Measurements from ENCODE around the gene RXFP1.

The RXFP1 gene

GRCh38 chr4:158521484-158522088 lies at the start of gene RXFP1:
TSS of gene RXFP1 (plus strand) at chr4:158521882. CDS start at chr4:158521977, 95 bp downstream.
- no peak within 1 kb of the TSS for H3K27ac Mint-ChIP-seq
- no peaks in the 10 kb centered on the region for H3K9me3 Mint-ChIP-seq

GRCh38 chr4:158481811-158482210 lies 39.9 kb upstream of the RXFP1 start:
- Mint-ChIP-seq H3K4me3 (no peak overlapping the region), H3K9me3 (no peaks in the 10 kb centered on the region), H3K27ac (no peak overlapping the region), H3K27me3 (ENCODE audit: low read depth) (no peaks in the 10 kb centered on the region), H3K36me3 (ENCODE audit: low read depth) (no peaks in the 10 kb centered on the region), H3K4me1 (ENCODE audit: low read depth) (no peaks in the 10 kb centered on the region)
- no peak for DNase-seq (ENCODE audit: low spot score)

More at GRCh38 chr4:158521484-158522088, at the start of gene RXFP1:
- no peaks in the 10 kb centered on the region for H3K36me3 Mint-ChIP-seq (ENCODE audit: low read depth)
- no peak for DNase-seq (ENCODE audit: low spot score)
- H3K4me3 Mint-ChIP-seq = no peak within 1 kb of the TSS
- H3K4me1 Mint-ChIP-seq (ENCODE audit: low read depth) = no peaks in the 10 kb centered on the region
- H3K27me3 Mint-ChIP-seq (ENCODE audit: low read depth) = peaks cover 7% of the 10 kb centered on the region

GRCh38 chr4:158484173-158484885 lies 37.4 kb upstream of the RXFP1 start:
- Mint-ChIP-seq H3K4me1 (ENCODE audit: low read depth) (no peaks in the 10 kb centered on the region), H3K4me3 (no peak overlapping the region), H3K27ac (no peak overlapping the region), H3K36me3 (ENCODE audit: low read depth) (no peaks in the 10 kb centered on the region), H3K27me3 (ENCODE audit: low read depth) (no peaks in the 10 kb centered on the region), H3K9me3 (peaks cover 3% of the 10 kb centered on the region)
- no peak for DNase-seq (ENCODE audit: low spot score)

GRCh38 chr4:158490629-158491028 lies 31.1 kb upstream of the RXFP1 start:
- Mint-ChIP-seq H3K9me3 (peaks cover 3% of the 10 kb centered on the region), H3K4me1 (ENCODE audit: low read depth) (no peaks in the 10 kb centered on the region), H3K4me3 (no peak overlapping the region), H3K27me3 (ENCODE audit: low read depth) (no peaks in the 10 kb centered on the region), H3K27ac (no peak overlapping the region), H3K36me3 (ENCODE audit: low read depth) (no peaks in the 10 kb centered on the region)
- DNase-seq (ENCODE audit: low spot score) = no peak

GRCh38 chr4:158492391-158492790 lies 29.3 kb upstream of the RXFP1 start:
- Mint-ChIP-seq H3K36me3 (ENCODE audit: low read depth) (no peaks in the 10 kb centered on the region), H3K4me3 (no peak overlapping the region), H3K27me3 (ENCODE audit: low read depth) (no peaks in the 10 kb centered on the region), H3K27ac (no peak overlapping the region), H3K9me3 (peaks cover 3% of the 10 kb centered on the region), H3K4me1 (ENCODE audit: low read depth) (no peaks in the 10 kb centered on the region)
- no peak for DNase-seq (ENCODE audit: low spot score)

- Mint-ChIP-seq H3K27ac (no peak overlapping the region), H3K4me1 (ENCODE audit: low read depth) (no peaks in the 10 kb centered on the region), H3K9me3 (no peaks in the 10 kb centered on the region), H3K4me3 (no peak overlapping the region), H3K27me3 (ENCODE audit: low read depth) (no peaks in the 10 kb centered on the region), H3K36me3 (ENCODE audit: low read depth) (no peaks in the 10 kb centered on the region)
- peak; percentile 9 for DNase-seq (ENCODE audit: low spot score)
Observed at GRCh38 chr4:158496030-158496741, 25.5 kb upstream of the RXFP1 start.

- H3K4me1 Mint-ChIP-seq (ENCODE audit: low read depth) = no peaks in the 10 kb centered on the region
Observed at GRCh38 chr4:158500054-158500453, 21.6 kb upstream of the RXFP1 start.

GRCh38 chr4:158513256-158513655 lies 8.4 kb upstream of the RXFP1 start:
- peaks cover 3% of the 10 kb centered on the region for H3K27me3 Mint-ChIP-seq (ENCODE audit: low read depth)
- H3K9me3 Mint-ChIP-seq = no peaks in the 10 kb centered on the region
- DNase-seq (ENCODE audit: low spot score) = no peak
- H3K27ac Mint-ChIP-seq = no peak overlapping the region
- no peaks in the 10 kb centered on the region for H3K4me1 Mint-ChIP-seq (ENCODE audit: low read depth)
- H3K4me3 Mint-ChIP-seq = no peak overlapping the region
- H3K36me3 Mint-ChIP-seq (ENCODE audit: low read depth) = no peaks in the 10 kb centered on the region

More at GRCh38 chr4:158500054-158500453, 21.6 kb upstream of the RXFP1 start:
- no peaks in the 10 kb centered on the region for H3K36me3 Mint-ChIP-seq (ENCODE audit: low read depth)
- DNase-seq (ENCODE audit: low spot score) = no peak
- H3K27me3 Mint-ChIP-seq (ENCODE audit: low read depth) = no peaks in the 10 kb centered on the region
- H3K27ac Mint-ChIP-seq = no peak overlapping the region
- H3K4me3 Mint-ChIP-seq = no peak overlapping the region
- H3K9me3 Mint-ChIP-seq = peaks cover 3% of the 10 kb centered on the region

- no peak overlapping the region for H3K4me3 Mint-ChIP-seq
- no peaks in the 10 kb centered on the region for H3K36me3 Mint-ChIP-seq (ENCODE audit: low read depth)
- H3K4me1 Mint-ChIP-seq (ENCODE audit: low read depth) = no peaks in the 10 kb centered on the region
- peaks cover 2% of the 10 kb centered on the region for H3K27me3 Mint-ChIP-seq (ENCODE audit: low read depth)
- no peak for DNase-seq (ENCODE audit: low spot score)
- H3K27ac Mint-ChIP-seq = no peak overlapping the region
- no peaks in the 10 kb centered on the region for H3K9me3 Mint-ChIP-seq
Observed at GRCh38 chr4:158519226-158519625, 2.5 kb upstream of the RXFP1 start.

GRCh38 chr4:158523990-158524535 lies 2.4 kb downstream of the RXFP1 start:
- no peak for DNase-seq (ENCODE audit: low spot score)
- H3K4me1 Mint-ChIP-seq (ENCODE audit: low read depth) = no peaks in the 10 kb centered on the region
- H3K36me3 Mint-ChIP-seq (ENCODE audit: low read depth) = no peaks in the 10 kb centered on the region
- H3K4me3 Mint-ChIP-seq = no peak overlapping the region
- H3K27ac Mint-ChIP-seq = no peak overlapping the region
- H3K27me3 Mint-ChIP-seq (ENCODE audit: low read depth) = peaks cover 7% of the 10 kb centered on the region
- no peaks in the 10 kb centered on the region for H3K9me3 Mint-ChIP-seq

- H3K4me1 Mint-ChIP-seq (ENCODE audit: low read depth) = no peaks in the 10 kb centered on the region
- no peak overlapping the region for H3K27ac Mint-ChIP-seq
- H3K27me3 Mint-ChIP-seq (ENCODE audit: low read depth) = peaks cover 8% of the 10 kb centered on the region
- no peak for DNase-seq (ENCODE audit: low spot score)
- H3K4me3 Mint-ChIP-seq = no peak overlapping the region
- no peaks in the 10 kb centered on the region for H3K9me3 Mint-ChIP-seq
- no peaks in the 10 kb centered on the region for H3K36me3 Mint-ChIP-seq (ENCODE audit: low read depth)
Observed at GRCh38 chr4:158527516-158527915, 5.8 kb downstream of the RXFP1 start.

- Mint-ChIP-seq H3K9me3 (no peaks in the 10 kb centered on the region), H3K4me3 (no peak overlapping the region), H3K36me3 (ENCODE audit: low read depth) (no peaks in the 10 kb centered on the region), H3K27me3 (ENCODE audit: low read depth) (peaks cover 8% of the 10 kb centered on the region), H3K27ac (no peak overlapping the region), H3K4me1 (ENCODE audit: low read depth) (no peaks in the 10 kb centered on the region)
- no peak for DNase-seq (ENCODE audit: low spot score)
Observed at GRCh38 chr4:158529505-158529904, 7.8 kb downstream of the RXFP1 start.

GRCh38 chr4:158530381-158530780 lies 8.7 kb downstream of the RXFP1 start:
- Mint-ChIP-seq H3K27me3 (ENCODE audit: low read depth) (peaks cover 5% of the 10 kb centered on the region), H3K9me3 (peaks cover 5% of the 10 kb centered on the region), H3K4me3 (no peak overlapping the region), H3K27ac (no peak overlapping the region), H3K36me3 (ENCODE audit: low read depth) (no peaks in the 10 kb centered on the region), H3K4me1 (ENCODE audit: low read depth) (peaks cover 4% of the 10 kb centered on the region)
- DNase-seq (ENCODE audit: low spot score) = no peak

GRCh38 chr4:158530898-158531297 lies 9.2 kb downstream of the RXFP1 start:
- DNase-seq (ENCODE audit: low spot score) = no peak
- H3K4me3 Mint-ChIP-seq = no peak overlapping the region
- no peak overlapping the region for H3K27ac Mint-ChIP-seq
- H3K4me1 Mint-ChIP-seq (ENCODE audit: low read depth) = peaks cover 7% of the 10 kb centered on the region
- H3K9me3 Mint-ChIP-seq = peaks cover 9% of the 10 kb centered on the region
- H3K36me3 Mint-ChIP-seq (ENCODE audit: low read depth) = no peaks in the 10 kb centered on the region
- H3K27me3 Mint-ChIP-seq (ENCODE audit: low read depth) = peaks cover 5% of the 10 kb centered on the region
